ENCODE data around the gene EHMT1. TPM values are rescaled to one million over a fixed set of nuclear protein-coding genes. Genes with fewer than 3 reads are reported as not detected.

The EHMT1 gene
- total RNA-seq, 1 donor from 2014 or later: 64.5 TPM

DNA sequence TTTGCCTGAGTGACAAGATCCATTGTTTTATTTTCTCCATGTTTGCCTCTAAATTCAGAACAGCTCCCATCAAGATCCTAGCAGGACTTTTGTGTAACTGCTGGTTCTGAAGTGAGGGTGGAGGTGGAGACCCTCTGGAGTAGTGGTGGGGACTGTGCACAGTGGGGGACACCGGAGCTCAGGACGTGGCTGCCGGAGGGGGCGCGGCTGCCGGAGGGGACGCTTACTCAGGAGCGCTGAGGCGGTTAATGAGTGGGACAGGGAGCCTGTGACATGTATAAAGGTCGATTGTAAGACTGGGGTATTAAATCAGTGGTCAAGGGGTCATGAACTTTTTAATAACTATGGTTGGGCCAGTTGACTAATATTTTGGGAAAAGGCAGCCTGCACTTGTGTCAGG is 131.8 kb downstream of the EHMT1 start:
- TF ChIP-seq, protein P1, sequence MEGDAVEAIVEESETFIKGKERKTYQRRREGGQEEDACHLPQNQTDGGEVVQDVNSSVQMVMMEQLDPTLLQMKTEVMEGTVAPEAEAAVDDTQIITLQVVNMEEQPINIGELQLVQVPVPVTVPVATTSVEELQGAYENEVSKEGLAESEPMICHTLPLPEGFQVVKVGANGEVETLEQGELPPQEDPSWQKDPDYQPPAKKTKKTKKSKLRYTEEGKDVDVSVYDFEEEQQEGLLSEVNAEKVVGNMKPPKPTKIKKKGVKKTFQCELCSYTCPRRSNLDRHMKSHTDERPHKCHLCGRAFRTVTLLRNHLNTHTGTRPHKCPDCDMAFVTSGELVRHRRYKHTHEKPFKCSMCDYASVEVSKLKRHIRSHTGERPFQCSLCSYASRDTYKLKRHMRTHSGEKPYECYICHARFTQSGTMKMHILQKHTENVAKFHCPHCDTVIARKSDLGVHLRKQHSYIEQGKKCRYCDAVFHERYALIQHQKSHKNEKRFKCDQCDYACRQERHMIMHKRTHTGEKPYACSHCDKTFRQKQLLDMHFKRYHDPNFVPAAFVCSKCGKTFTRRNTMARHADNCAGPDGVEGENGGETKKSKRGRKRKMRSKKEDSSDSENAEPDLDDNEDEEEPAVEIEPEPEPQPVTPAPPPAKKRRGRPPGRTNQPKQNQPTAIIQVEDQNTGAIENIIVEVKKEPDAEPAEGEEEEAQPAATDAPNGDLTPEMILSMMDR (IDR thresholded peaks at IDR 0.05; ENCODE audit: insufficient read depth, low read depth, low read length): no peak
- no peak for TF ChIP-seq EZH2 (IDR thresholded peaks at IDR 0.05; ENCODE audit: insufficient read depth, low read length)
- Histone ChIP-seq H3K79me2 (ENCODE audit: insufficient read depth, low read length) (peaks cover 9% of the 10 kb centered on the region), H3K4me1 (ENCODE audit: insufficient read depth, low read length) (peaks cover 4% of the 10 kb centered on the region), H3K9ac (ENCODE audit: low read length) (no peak overlapping the region), H3K4me2 (ENCODE audit: low read length) (no peak overlapping the region), H3K9me3 (ENCODE audit: insufficient read depth, low read depth, low read length) (peaks cover 2% of the 10 kb centered on the region), H3K27me3 (ENCODE audit: insufficient read depth, low read length) (no peaks in the 10 kb centered on the region), H4K20me1 (ENCODE audit: insufficient read depth, low read length) (peaks cover 27% of the 10 kb centered on the region), H2AFZ (ENCODE audit: low read depth, low read length) (no peak overlapping the region), H3K27ac (ENCODE audit: low read depth, low read length) (no peak overlapping the region), H3K36me3 (ENCODE audit: insufficient read depth, low read length) (peaks cover under 1% of the 10 kb centered on the region), H3K4me3 (ENCODE audit: insufficient read depth, low read depth, low read length) (no peak overlapping the region)
- no peak overlapping the region for H3K4me3 Mint-ChIP-seq (ENCODE audit: unreplicated experiment)
- peaks cover 25% of the 10 kb centered on the region for H3K36me3 Mint-ChIP-seq (ENCODE audit: low read depth, unreplicated experiment)
- peaks cover under 1% of the 10 kb centered on the region for H3K9me3 Mint-ChIP-seq (ENCODE audit: unreplicated experiment)
- H3K27me3 Mint-ChIP-seq (ENCODE audit: low read depth, unreplicated experiment): no peaks in the 10 kb centered on the region
- no peak overlapping the region for H3K27ac Mint-ChIP-seq (ENCODE audit: unreplicated experiment)
- H3K4me1 Mint-ChIP-seq (ENCODE audit: low read depth, unreplicated experiment): peaks cover 17% of the 10 kb centered on the region
- DNase-seq (ENCODE audit: low read depth) (no peak), FAIRE-seq (no peak)

GRCh38 chr9:137751616-137752015 is 132.8 kb downstream of the EHMT1 start:
- Histone ChIP-seq H3K9me3 (ENCODE audit: insufficient read depth, low read depth, low read length) (peaks cover 2% of the 10 kb centered on the region), H3K27ac (ENCODE audit: low read depth, low read length) (no peak overlapping the region), H3K4me1 (ENCODE audit: insufficient read depth, low read length) (no peaks in the 10 kb centered on the region), H3K36me3 (ENCODE audit: insufficient read depth, low read length) (peaks cover 5% of the 10 kb centered on the region), H3K4me2 (ENCODE audit: low read length) (no peak overlapping the region), H3K4me3 (ENCODE audit: insufficient read depth, low read depth, low read length) (no peak overlapping the region), H3K79me2 (ENCODE audit: insufficient read depth, low read length) (peaks cover 16% of the 10 kb centered on the region), H3K27me3 (ENCODE audit: insufficient read depth, low read length) (no peaks in the 10 kb centered on the region), H4K20me1 (ENCODE audit: insufficient read depth, low read length) (peaks cover 25% of the 10 kb centered on the region), H3K9ac (ENCODE audit: low read length) (no peak overlapping the region), H2AFZ (ENCODE audit: low read depth, low read length) (no peak overlapping the region)
- Mint-ChIP-seq H3K4me1 (ENCODE audit: low read depth, unreplicated experiment) (peaks cover 9% of the 10 kb centered on the region), H3K27me3 (ENCODE audit: low read depth, unreplicated experiment) (no peaks in the 10 kb centered on the region), H3K36me3 (ENCODE audit: low read depth, unreplicated experiment) (peaks cover 33% of the 10 kb centered on the region), H3K27ac (ENCODE audit: unreplicated experiment) (no peak overlapping the region), H3K9me3 (ENCODE audit: unreplicated experiment) (peaks cover 1% of the 10 kb centered on the region), H3K4me3 (ENCODE audit: unreplicated experiment) (no peak overlapping the region)
- TF ChIP-seq, protein P1 (IDR thresholded peaks at IDR 0.05; ENCODE audit: insufficient read depth, low read depth, low read length): no peak
- TF ChIP-seq EZH2 (IDR thresholded peaks at IDR 0.05; ENCODE audit: insufficient read depth, low read length): no peak
- DNase-seq (ENCODE audit: low read depth): no peak
- FAIRE-seq: no peak

DNA sequence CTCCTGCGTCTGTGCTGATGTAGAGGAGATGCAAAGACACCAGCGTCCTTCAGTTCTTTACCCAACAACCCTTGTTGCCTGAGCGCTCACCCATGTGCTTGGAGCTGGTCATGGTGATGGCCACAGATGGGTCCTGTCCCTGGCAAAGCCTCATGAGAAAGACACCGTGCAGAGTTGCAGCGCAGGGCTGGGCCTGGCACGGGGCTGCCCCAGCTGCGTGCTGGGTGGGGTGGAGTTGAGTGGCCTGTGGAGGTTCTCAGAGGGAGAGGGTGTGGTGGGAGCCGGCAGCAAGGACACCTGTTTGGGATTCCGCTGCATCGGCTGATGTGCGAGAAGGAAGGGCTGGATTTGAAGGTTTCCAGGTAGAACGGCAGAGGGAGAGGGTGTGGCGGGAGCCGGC is 133.6 kb downstream of the EHMT1 start:
- Mint-ChIP-seq H3K27ac (ENCODE audit: unreplicated experiment) (no peak overlapping the region), H3K27me3 (ENCODE audit: low read depth, unreplicated experiment) (no peaks in the 10 kb centered on the region), H3K4me1 (ENCODE audit: low read depth, unreplicated experiment) (peaks cover 13% of the 10 kb centered on the region), H3K4me3 (ENCODE audit: unreplicated experiment) (no peak overlapping the region), H3K36me3 (ENCODE audit: low read depth, unreplicated experiment) (peaks cover 36% of the 10 kb centered on the region), H3K9me3 (ENCODE audit: unreplicated experiment) (peaks cover 1% of the 10 kb centered on the region)
- DNase-seq (ENCODE audit: low read depth) (no peak), FAIRE-seq (no peak)
- no peak overlapping the region for H3K4me3 ChIP-seq (ENCODE audit: insufficient read depth, low read depth, low read length)
- peaks cover 25% of the 10 kb centered on the region for H4K20me1 ChIP-seq (ENCODE audit: insufficient read depth, low read length)
- H3K27me3 ChIP-seq (ENCODE audit: insufficient read depth, low read length): no peaks in the 10 kb centered on the region
- no peak overlapping the region for H3K4me2 ChIP-seq (ENCODE audit: low read length)
- H3K36me3 ChIP-seq (ENCODE audit: insufficient read depth, low read length): peaks cover 5% of the 10 kb centered on the region
- no peak overlapping the region for H3K9ac ChIP-seq (ENCODE audit: low read length)
- H3K9me3 ChIP-seq (ENCODE audit: insufficient read depth, low read depth, low read length): peaks cover 2% of the 10 kb centered on the region
- no peak overlapping the region for H2AFZ ChIP-seq (ENCODE audit: low read depth, low read length)
- peaks cover 16% of the 10 kb centered on the region for H3K79me2 ChIP-seq (ENCODE audit: insufficient read depth, low read length)
- H3K27ac ChIP-seq (ENCODE audit: low read depth, low read length): no peak overlapping the region
- peaks cover 5% of the 10 kb centered on the region for H3K4me1 ChIP-seq (ENCODE audit: insufficient read depth, low read length)
- TF ChIP-seq, protein P1 (IDR thresholded peaks at IDR 0.05; ENCODE audit: insufficient read depth, low read depth, low read length): no peak
- TF ChIP-seq EZH2 (IDR thresholded peaks at IDR 0.05; ENCODE audit: insufficient read depth, low read length): no peak

All from astrocyte (in vitro differentiated cells and primary cell).